Calu3 (cell line): Measurements from ENCODE around the gene SNX18. TPM values are rescaled to one million over a fixed set of nuclear protein-coding genes. Genes with fewer than 3 reads are reported as not detected.

Source experiments
- BruUV-seq: library from RNA; stranded (reverse); fragments of 400-500 nt; replicated peaks from 2 replicates; lab custom pipeline; 2021; lab: Mats Ljungman, UMichigan
- CTCF ChIA-PET: fragments of 300-600 bp; sonication (Branson Sonifier 250); formaldehyde crosslinking; loops from one replicate; lab custom pipeline; 2022; ENCODE audit warnings: antibody characterized with exemption; lab: Charles Lee
- DNase-seq: peaks from one replicate; pipeline ENCODE4 v3.0.0; 2022
- H3K27ac Mint-ChIP-seq: one replicate; pipeline ENCODE4 v1.8.0; 2022; ENCODE audit warnings: mixed read lengths; ENCODE audit not compliant: unreplicated experiment
- H3K27me3 Mint-ChIP-seq: one replicate; pipeline ENCODE4 v1.8.0; 2022; ENCODE audit warnings: mixed read lengths; ENCODE audit not compliant: unreplicated experiment
- H3K36me3 Mint-ChIP-seq: one replicate; pipeline ENCODE4 v1.8.0; 2022; ENCODE audit warnings: mild to moderate bottlenecking, moderate library complexity, mixed read lengths; ENCODE audit not compliant: insufficient read depth, unreplicated experiment
- H3K4me1 Mint-ChIP-seq: one replicate; pipeline ENCODE4 v1.8.0; 2022; ENCODE audit warnings: mild to moderate bottlenecking, low read depth, mixed read lengths; ENCODE audit not compliant: unreplicated experiment
- H3K4me3 Mint-ChIP-seq: one replicate; pipeline ENCODE4 v1.8.0; 2022; ENCODE audit warnings: mild to moderate bottlenecking, low read depth, moderate library complexity, mixed read lengths; ENCODE audit not compliant: unreplicated experiment
- H3K9me3 Mint-ChIP-seq: one replicate; pipeline ENCODE4 v1.8.0; 2022; ENCODE audit warnings: low read depth, mixed read lengths; ENCODE audit not compliant: unreplicated experiment
- intact Hi-C: fragments of 100-400 bp; cut with micrococcal nuclease; formaldehyde crosslinking; loops from one replicate; pipeline ENCODE4 v1.10.0; 2022; ENCODE audit not compliant: unreplicated experiment
- total RNA-seq: library from RNA; stranded (reverse); gene quantifications from 2 replicates; pipeline ENCODE4 v1.2.3, GENCODE V29; 2022
- TF ChIP-seq, protein P1 (sequence below): fragments of 200-600 bp; IDR thresholded peaks from one replicate; pipeline ENCODE4 v1.8.0; 2022; ENCODE audit warnings: antibody characterized with exemption; ENCODE audit not compliant: unreplicated experiment

The SNX18 gene
- total RNA-seq, 1 experiment from 2014 or later, result 22.8 TPM

DNA sequence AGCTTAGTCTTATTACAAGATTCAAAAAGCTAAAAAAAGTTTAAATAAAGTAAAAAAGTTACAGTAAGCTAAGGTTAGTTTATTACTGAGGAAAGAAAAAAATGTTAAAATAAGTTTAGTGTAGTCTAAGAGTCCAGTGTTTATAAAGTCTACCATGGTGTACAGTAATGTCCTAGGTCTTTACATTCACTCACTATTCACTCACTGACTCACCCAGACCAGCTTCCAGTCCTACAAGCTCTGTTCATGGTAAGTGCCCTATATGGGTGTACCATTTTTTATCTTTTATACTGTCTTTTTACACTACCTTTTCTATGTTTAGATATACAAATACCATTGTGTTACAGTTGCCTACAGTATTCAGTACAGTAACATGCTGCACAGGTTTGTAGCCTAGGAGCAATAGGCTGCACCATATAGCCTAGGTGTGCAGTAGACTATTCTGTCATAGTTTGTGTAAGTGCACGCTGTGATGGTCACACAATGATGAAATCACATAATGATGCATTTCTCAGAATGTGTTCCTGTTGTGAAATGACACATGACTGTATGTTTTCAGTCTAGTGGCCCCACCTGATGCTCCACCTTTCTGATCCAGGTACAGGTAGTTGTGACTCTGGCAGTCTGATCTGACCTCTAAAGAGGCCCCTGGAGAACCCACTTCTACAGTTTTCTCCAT lies 45.7 kb downstream of the SNX18 start:
- CTCF ChIA-PET, result interaction anchor here (0.5 kb wide), 1 partner anchor 329 kb away, joined by 3 read pairs; no protein-coding TSS in a partner anchor
- BruUV-seq, result no TSS peak
- DNase-seq, result no peak
- Mint-ChIP-seq H3K4me3 (no peak overlapping the region), H3K27ac (no peak overlapping the region), H3K36me3 (no peaks in the 10 kb centered on the region), H3K9me3 (peaks cover 3% of the 10 kb centered on the region), H3K4me1 (peaks cover 10% of the 10 kb centered on the region), H3K27me3 (no peaks in the 10 kb centered on the region)
- TF ChIP-seq, protein P1, sequence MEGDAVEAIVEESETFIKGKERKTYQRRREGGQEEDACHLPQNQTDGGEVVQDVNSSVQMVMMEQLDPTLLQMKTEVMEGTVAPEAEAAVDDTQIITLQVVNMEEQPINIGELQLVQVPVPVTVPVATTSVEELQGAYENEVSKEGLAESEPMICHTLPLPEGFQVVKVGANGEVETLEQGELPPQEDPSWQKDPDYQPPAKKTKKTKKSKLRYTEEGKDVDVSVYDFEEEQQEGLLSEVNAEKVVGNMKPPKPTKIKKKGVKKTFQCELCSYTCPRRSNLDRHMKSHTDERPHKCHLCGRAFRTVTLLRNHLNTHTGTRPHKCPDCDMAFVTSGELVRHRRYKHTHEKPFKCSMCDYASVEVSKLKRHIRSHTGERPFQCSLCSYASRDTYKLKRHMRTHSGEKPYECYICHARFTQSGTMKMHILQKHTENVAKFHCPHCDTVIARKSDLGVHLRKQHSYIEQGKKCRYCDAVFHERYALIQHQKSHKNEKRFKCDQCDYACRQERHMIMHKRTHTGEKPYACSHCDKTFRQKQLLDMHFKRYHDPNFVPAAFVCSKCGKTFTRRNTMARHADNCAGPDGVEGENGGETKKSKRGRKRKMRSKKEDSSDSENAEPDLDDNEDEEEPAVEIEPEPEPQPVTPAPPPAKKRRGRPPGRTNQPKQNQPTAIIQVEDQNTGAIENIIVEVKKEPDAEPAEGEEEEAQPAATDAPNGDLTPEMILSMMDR, result no peak
- intact Hi-C loops, result no loop called here

GRCh38 chr5:54567996-54568395 lies 50.4 kb downstream of the SNX18 start:
- Mint-ChIP-seq H3K27me3 (no peaks in the 10 kb centered on the region), H3K36me3 (no peaks in the 10 kb centered on the region), H3K9me3 (peaks cover 3% of the 10 kb centered on the region), H3K4me3 (no peak overlapping the region), H3K27ac (no peak overlapping the region), H3K4me1 (no peaks in the 10 kb centered on the region)
- no peak for DNase-seq
- TF ChIP-seq, protein P1, result no peak
- CTCF ChIA-PET, result interaction anchor here (0.6 kb wide), 1 partner anchor 271 kb away, joined by 3 read pairs; no protein-coding TSS in a partner anchor
- intact Hi-C loops, result no loop called here
- BruUV-seq, result no TSS peak

DNA sequence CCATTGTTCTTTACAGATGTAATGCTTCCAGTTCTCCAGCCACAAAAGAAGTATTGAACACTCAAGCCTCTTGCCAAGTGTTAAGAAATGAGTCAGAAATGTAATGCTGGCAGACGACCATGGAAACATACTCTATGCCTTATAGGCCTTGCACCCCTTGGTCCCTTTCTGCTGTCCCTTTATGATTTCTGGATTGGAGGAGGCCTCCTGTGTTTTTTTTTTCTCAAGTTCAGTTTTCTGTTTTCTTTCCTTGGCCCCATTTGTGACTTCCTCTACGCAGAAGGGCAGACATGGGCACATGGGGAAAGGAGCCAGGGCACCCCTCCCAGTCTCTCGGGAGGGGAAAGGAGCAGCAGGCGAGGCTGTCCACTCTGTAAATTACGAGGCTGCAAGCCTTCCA lies 53.4 kb downstream of the SNX18 start:
- TF ChIP-seq, protein P1, result no peak
- intact Hi-C loops, result no loop called here
- no peak overlapping the region for H3K4me3 Mint-ChIP-seq
- DNase-seq, result no peak
- no peaks in the 10 kb centered on the region for H3K27me3 Mint-ChIP-seq
- no peak overlapping the region for H3K27ac Mint-ChIP-seq
- no peaks in the 10 kb centered on the region for H3K4me1 Mint-ChIP-seq
- CTCF ChIA-PET, result no interaction called here
- BruUV-seq, result no TSS peak
- H3K9me3 Mint-ChIP-seq, result peaks cover 3% of the 10 kb centered on the region
- no peaks in the 10 kb centered on the region for H3K36me3 Mint-ChIP-seq

DNA sequence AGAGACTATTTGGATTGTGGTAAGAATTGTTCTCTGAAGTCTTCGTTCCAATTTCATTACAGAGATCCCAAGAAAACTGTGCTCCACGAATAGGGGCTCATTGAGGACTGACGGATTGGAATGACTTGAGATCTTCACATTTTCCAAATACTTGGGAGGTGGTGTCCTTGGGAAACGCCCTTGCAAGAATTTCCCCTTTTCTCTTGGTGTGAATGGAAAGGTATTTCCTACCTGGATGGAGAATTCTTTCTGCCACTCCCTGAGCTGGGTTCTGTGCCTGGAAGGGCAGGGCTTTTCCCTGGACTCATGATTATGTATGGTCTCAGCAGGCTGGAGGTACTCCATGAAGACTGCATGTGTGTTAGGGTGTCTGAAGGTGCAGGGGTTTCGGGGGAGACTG lies 53.9 kb downstream of the SNX18 start:
- no peaks in the 10 kb centered on the region for H3K27me3 Mint-ChIP-seq
- BruUV-seq, result no TSS peak
- no peak for DNase-seq
- TF ChIP-seq, protein P1, result no peak
- no peaks in the 10 kb centered on the region for H3K36me3 Mint-ChIP-seq
- intact Hi-C loops, result no loop called here
- H3K4me3 Mint-ChIP-seq, result no peak overlapping the region
- no peak overlapping the region for H3K27ac Mint-ChIP-seq
- H3K4me1 Mint-ChIP-seq, result no peaks in the 10 kb centered on the region
- CTCF ChIA-PET, result no interaction called here
- peaks cover 3% of the 10 kb centered on the region for H3K9me3 Mint-ChIP-seq
